AG04449 (cell line): ENCODE measurements around the gene BAHCC1.

ENCODE experiments used
- CTCF ChIA-PET: fragments of 350-600 bp; formaldehyde crosslinking; extraction: SDS; loops from one replicate; lab custom pipeline; 2021; ENCODE audit warnings: antibody characterized with exemption; lab: Yijun Ruan, JAX
- POLR2A ChIA-PET: fragments of 400-600, 350-600 bp; formaldehyde crosslinking; extraction: SDS; loops from one replicate; lab custom pipeline; 2020; ENCODE audit warnings: antibody characterized with exemption, inconsistent platforms; lab: Yijun Ruan, JAX
- DNase-seq: peaks from one replicate; pipeline ENCODE4 v3.0.0-alpha.2; 2010; ENCODE audit warnings: low read depth, low spot score
- H3K4me3 ChIP-seq: 2 replicates; pipeline ENCODE4 v1.5.1; 2011; ENCODE audit warnings: low read depth, mild to moderate bottlenecking, control low read depth, low read length
- TF ChIP-seq, protein P1 (sequence below): IDR thresholded peaks from one replicate; pipeline ENCODE4 v1.5.1; 2011; ENCODE audit warnings: mild to moderate bottlenecking, moderate library complexity, low read length, control low read depth, inconsistent platforms; ENCODE audit not compliant: insufficient read depth; ENCODE audit errors: missing control alignments

BAHCC1 gene

DNA sequence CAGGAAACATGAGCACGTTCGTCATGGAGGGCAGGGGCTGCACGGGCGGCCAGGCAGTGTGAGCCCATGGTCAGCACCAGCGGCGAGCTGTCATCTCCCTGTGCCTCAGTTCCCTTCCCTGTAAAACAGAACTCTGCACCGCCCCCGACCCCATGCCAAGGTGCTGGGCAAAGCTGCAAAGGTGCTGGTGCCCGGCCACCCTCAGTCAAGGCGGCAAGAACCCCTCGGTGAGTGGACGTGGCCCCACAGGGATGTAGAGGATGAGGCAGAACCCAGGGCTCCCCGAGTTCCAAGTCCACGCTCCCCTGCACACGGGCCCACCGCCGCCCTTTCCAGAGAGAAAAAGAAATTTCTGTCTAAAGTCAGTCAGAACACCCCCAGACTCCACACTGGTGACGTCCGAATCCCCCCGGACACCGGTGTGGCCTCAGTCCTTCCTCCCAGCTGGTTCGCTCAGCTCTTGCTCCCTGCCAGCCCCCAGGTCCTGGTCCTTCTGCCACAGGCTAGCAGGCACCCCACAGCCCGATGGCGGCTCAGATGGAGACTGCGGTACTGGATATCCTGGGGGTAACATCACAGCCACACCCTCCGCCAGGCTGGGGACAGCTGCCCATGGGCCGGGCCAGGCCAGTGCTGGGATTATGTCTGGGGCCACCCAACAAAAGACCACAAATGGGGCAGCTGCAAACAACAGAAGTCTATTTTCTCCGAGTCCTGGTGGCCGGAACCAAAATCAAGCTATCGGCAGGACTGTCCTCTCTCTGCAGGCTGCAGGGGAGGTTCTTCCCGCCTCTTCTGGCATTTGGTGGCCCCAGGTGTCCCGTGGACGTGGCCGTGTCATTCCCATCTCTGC lies 14.4 kb upstream of the BAHCC1 start:
- DNase-seq: no peak
- TF ChIP-seq, protein P1, sequence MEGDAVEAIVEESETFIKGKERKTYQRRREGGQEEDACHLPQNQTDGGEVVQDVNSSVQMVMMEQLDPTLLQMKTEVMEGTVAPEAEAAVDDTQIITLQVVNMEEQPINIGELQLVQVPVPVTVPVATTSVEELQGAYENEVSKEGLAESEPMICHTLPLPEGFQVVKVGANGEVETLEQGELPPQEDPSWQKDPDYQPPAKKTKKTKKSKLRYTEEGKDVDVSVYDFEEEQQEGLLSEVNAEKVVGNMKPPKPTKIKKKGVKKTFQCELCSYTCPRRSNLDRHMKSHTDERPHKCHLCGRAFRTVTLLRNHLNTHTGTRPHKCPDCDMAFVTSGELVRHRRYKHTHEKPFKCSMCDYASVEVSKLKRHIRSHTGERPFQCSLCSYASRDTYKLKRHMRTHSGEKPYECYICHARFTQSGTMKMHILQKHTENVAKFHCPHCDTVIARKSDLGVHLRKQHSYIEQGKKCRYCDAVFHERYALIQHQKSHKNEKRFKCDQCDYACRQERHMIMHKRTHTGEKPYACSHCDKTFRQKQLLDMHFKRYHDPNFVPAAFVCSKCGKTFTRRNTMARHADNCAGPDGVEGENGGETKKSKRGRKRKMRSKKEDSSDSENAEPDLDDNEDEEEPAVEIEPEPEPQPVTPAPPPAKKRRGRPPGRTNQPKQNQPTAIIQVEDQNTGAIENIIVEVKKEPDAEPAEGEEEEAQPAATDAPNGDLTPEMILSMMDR: no peak
- no peak overlapping the region for H3K4me3 ChIP-seq
- POLR2A ChIA-PET: no interaction called here
- CTCF ChIA-PET: interaction anchor here (0.7 kb wide), 1 partner anchor 16 kb away, joined by 3 read pairs; no protein-coding TSS in a partner anchor

DNA sequence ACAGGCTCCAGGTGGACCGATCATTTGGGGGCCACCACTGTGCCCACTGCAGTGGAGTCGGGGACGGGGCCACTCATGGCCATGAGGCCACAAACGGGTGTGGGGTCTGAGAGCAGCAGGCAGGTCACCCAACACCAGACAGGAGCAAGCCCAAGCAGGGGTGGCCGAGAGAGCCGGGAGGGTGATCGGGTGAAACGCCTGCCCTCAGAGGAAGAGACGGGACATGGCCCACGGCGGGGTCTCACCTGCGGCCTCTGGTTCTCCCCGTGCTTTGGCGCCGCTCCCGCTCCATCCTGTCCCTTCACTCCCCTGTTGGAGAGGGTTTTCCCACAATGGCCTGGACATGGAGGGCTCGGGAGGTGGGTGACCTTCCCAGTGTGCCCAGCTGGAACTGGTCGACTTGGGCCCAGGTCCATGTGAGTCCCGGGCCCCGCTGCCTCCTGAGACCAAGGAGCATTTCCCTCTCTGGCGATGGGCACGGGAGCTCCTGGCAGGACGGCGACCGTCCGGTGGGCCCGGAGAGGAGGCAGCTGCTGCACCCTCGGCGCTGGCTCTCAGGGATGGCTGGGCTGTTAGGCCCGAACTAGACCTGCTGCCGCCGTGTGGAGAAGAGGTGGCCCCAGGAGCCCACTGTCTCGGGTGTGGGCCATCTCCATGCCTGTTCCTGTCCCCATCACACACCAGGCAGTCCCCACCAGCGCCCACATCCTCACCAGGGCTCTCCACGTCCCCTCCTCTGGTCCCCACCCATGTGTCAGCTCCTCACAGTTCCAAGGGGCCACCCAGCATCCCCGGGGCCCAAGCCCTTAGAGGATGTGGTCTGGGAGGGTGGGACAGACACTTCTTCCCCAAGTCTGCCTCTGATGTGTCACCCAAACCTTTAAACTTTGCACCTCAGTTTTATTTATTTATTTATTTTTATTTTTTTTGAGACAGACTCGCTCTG lies 13.4 kb upstream of the BAHCC1 start:
- CTCF ChIA-PET: interaction anchor here (1.1 kb wide), 1 partner anchor 10 kb away, joined by 3 read pairs; no protein-coding TSS in a partner anchor
- no peak for DNase-seq
- POLR2A ChIA-PET: no interaction called here
- H3K4me3 ChIP-seq: no peak overlapping the region
- TF ChIP-seq, protein P1: no peak

DNA sequence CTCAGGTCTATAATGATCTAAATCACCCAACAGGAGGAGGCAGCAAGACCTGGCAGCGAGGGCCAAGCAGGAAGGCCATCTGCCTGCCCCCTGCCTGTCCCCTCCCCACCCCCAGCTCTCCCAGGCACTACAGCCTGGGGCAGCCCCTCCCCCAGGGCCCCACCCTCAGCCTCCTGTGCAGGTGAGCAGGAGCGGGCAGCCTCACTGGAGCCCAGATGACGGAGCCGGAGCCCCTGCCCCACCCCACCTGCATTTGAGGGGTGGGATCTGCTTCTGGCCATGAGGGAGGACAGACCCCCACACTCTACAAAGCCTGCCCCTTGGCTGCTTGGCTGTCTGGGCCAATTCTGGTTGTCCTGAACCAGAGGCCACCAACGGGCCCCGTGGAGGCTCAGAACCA lies 12.4 kb upstream of the BAHCC1 start:
- DNase-seq: no peak
- ChIA-PET CTCF (no interaction called here), POLR2A (no interaction called here)
- H3K4me3 ChIP-seq: no peak overlapping the region
- TF ChIP-seq, protein P1: no peak

DNA sequence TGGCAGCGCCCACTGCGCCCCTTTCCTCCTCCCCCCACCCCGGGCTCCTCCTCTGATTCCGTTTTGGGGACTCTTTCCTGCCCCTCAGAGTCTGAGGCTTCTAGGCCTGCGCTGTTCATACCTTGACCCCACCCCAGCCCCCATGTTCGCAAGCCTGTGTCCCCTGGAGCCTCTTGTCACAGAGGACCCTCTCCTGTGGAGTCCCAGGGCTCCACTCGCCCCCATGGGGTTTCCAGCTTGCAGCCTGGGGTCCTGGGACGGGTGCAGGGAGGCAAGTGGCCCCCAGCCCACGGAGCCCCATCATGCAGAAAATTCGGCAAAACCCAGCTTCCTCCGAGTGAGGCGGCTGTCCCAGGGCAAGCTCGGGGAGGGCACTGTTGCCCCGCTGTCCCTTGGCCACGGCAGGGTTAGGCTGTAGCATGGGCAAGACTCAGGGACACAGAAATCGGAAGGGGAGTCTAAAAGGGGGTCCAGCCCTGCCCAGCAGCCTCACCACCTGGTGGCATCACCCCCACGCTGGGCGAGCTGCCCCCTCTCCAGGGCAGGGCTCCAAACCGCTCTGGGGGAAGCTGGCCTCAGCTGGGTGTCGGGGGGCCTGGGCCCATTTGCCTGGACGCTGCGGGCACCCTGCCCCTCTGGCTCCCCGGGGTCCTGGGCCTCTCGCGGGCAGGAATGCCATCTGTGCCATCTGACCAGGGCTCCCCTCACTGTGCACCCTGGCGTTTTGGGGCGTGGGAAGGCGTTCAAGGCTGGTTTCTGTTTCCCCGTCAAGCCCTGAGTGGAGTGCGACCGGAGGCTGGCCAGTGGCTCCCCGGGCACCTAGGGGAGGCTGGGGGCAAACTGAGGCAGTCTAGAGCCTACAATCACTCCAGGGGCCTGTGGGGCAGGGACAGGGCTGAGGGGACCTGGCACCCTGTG lies 11.5 kb upstream of the BAHCC1 start:
- ChIA-PET CTCF (interaction anchor here (2.5 kb wide), 1 partner anchor 11 kb away, joined by 14 read pairs; no protein-coding TSS in a partner anchor), POLR2A (no interaction called here)
- DNase-seq: no peak
- TF ChIP-seq, protein P1: no peak
- no peak overlapping the region for H3K4me3 ChIP-seq

DNA sequence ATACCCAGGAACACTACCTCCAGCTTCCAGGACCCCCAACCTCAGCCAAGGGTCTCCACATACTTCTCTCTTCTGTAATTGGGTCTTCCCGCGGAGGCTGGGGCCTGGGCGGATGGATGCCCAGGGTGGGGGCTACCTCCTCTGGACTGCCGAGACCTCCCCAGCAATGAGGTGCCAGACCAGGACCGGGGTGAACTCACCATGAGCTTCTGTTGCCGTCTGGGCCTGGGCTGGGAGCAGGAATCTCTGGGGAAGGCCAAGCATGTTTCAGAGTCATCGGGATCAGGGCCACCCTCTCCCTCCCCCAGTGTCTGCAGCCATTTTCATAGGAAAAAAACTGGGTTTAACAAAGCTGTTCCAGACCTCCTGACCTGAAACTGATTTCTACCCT lies 10.3 kb upstream of the BAHCC1 start:
- ChIA-PET POLR2A (interaction anchor here (1.1 to 2.0 kb wide), 3 partner anchors 10 to 99 kb away, joined by 3 to 5 read pairs (median 3); partner anchors contain the start of gene BAHCC1), CTCF (interaction anchor here (0.7 to 2.5 kb wide), 4 partner anchors 12 to 100 kb away, joined by 3 to 14 read pairs (median 3); no protein-coding TSS in a partner anchor)
- TF ChIP-seq, protein P1: no peak

More for the DNA sequence above, 10.3 kb upstream of the BAHCC1 start:
- H3K4me3 ChIP-seq: no peak overlapping the region
- DNase-seq: no peak
